Muscle of back (tissue), 11 donors: ENCODE data around the gene ASCL2. TPM values are rescaled to one million over a fixed set of nuclear protein-coding genes. Genes with fewer than 3 reads are reported as not detected.
"Not testable (repeated sequence)": the region's sequence is repeated elsewhere in the genome, so short reads cannot be mapped to it uniquely, and the experiment has no call there.

Experiments
- DNase-seq, 3 donors: peaks; one replicate each; pipeline versions ENCODE4 v3.0.0 to v3.0.0-alpha.2; 2013
- polyA plus RNA-seq, 10 donors: library from polyadenylated mRNA; unstranded; fragments of 120-200 nt; gene quantifications; one replicate each; pipeline ENCODE4 v1.2.1, GENCODE V29; 2013; ENCODE audit not compliant: insufficient read length in 10 of 10

The ASCL2 gene
- polyA plus RNA-seq, 10 donors, result 0.12 to 0.40 (median 0.22) TPM; not detected in 5

- DNase-seq, result peak in 1 of 3 donors; percentile 40
Observed at GRCh38 chr11:2298795-2299761, 28.7 kb upstream of the ASCL2 start.

DNA sequence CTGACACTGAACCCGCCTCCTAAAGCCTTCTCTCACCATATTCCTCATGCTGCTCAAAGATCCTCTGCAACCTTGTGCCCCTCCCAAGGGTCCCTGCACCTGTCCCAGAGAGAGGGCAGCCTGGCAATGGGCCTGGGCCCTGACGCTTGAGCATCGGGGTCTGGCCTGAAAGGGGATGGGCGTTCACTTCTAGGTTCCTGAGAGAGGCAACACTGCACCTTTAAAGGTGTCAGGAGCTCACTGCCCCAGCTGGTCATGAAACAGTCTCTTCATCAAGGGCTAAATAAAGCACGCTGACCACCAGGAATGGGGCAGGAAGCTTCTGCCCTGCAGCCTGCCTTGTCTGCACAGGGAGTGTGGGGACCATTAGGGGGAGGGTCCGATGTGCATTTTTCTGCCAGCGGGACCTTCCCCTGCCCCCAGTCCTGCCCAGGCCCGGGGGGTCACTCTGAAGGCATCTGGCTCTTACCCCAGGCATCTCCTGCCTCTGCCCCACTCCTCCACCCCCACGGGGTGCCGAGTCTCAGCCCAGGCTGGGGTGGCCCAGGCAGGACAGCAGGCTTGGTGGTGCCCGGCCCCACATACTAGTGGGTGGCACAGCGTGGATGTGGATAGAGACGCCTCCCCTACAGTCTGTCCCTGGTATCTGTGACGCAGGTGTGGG is 27.9 kb upstream of the ASCL2 start:
- no peak for DNase-seq

- no peak for DNase-seq
Observed at GRCh38 chr11:2297623-2298030, 27.2 kb upstream of the ASCL2 start.

GRCh38 chr11:2296913-2297622 is 26.7 kb upstream of the ASCL2 start:
- DNase-seq, result no peak

DNA sequence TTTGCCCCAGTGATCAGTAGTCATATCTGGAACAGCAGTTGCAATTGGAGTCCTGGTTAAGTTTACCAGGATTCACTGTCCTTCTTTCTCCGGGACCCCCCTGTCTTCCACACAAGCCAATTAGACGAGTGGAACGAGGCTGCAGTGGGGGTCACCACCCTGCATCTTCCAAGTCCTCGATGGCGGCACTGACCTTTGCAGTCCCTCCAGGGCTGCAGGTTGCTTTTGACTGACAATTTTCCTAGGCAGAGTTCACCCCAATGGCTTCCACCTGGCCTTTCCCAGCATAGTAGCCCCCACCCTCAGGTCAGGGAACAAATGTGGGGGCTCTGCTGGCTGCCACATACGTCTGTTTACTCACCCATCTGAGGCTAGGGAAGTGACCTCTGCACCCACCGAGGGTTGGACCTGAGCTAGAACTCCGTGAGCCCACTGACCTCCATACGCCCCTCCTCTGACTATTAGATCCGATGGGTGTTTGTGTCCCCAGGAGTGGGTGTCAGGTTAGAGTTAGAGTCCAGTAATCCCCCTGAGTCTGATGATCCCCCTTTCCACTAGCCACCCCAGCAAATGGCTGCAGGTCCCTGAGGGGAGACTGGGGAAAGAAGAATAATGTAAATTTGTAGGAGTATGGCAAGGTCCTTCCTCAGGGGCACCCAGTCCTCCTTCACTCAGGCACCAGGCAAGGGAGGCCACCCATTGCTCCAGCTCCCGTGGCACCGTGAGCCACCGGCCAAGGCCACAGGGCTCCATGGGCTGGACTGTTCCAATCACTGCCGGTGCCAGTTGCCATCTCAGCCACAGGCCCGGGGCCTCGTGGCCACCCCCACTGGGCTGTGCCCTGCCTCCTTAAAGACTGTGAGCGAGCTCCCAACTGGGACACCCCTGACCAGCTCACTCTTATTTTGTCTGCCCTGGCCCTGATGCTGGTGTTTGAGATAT is 25.9 kb upstream of the ASCL2 start:
- DNase-seq, result no peak

DNA sequence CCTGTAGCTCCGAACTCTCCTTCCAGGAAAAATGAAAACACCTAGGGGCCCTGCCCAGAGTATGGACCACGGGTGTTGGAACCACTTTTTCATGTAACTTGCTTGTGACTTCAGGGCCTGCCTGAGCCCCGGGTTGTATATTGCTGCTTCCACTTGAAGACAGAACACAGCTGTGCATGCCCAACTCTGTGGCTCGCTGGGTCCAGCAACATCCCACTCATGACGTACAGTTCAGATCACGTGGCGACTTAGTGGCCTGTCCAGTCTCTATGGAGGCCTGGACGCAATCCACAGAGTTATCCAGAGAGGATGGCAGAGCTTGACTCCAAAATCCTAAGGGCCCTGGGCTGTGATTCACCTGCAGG is 24.5 kb upstream of the ASCL2 start:
- no peak for DNase-seq

DNA sequence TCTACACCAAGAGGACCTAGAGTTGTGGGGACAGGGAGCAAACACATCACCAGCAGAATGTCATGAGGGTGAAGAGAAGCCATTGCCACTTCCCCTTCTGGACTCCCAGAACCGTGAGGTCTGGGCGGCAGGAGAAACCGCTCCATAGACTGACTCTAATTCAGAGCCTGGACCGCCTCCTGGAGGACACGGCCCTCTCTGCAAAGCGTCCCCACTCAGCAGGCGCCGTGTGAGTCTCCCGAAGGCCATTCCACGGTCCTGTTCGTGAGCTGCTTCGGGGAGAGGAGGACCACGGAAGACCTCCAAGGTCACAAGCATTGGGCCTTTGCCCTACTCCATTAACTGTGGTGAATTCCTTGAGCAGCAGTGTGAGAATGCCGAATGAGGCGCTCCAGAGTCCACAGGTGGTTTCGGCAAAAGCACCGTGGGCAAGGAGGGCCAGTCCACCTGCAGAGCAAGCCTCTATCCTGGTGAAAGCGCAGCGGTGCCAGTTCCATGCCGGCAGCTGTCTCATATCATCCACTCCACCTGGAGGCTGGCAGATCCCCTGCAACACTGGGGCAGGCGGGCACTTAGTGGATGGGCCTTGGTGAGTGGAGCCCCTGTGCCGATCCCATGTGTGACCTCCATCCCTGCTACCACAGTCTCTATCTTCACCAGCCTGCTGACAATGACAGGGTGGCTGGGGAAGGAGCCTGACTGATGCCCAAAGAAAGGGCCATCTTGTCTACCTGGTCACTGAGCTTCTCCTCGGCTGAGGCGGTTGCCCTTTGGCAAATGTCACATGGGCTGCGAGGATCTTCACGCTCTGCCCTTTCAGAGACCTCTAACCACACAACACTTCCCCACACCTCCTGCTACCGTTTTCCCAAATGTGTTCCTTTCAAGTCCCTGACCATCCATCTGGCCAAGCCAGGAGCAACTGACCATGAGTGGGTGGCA is 23.9 kb upstream of the ASCL2 start:
- no peak for DNase-seq

GRCh38 chr11:2293531-2293971 is 23.2 kb upstream of the ASCL2 start:
- DNase-seq, result no peak

- DNase-seq, result no peak
Observed at GRCh38 chr11:2290351-2290841, 20.0 kb upstream of the ASCL2 start.

DNA sequence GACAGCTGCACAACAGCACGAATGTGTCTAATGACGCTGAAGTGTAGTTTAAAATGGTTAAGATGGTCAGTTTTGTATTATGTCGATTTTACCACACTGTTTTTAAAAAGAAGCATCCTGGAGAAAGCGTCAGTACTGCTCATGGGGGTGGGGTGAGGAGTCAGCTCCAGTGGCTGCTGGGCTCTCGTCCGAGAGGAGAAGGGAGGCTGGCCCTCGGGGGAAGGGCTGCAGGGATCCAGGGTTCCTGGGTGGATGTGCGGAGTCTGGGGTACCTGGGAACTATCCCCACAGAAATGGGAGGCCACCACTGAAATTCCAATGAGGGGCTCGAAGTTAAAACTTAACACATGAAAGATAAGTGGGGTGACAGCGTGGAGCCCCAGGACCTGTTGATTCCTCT is 19.5 kb upstream of the ASCL2 start:
- no peak for DNase-seq

DNA sequence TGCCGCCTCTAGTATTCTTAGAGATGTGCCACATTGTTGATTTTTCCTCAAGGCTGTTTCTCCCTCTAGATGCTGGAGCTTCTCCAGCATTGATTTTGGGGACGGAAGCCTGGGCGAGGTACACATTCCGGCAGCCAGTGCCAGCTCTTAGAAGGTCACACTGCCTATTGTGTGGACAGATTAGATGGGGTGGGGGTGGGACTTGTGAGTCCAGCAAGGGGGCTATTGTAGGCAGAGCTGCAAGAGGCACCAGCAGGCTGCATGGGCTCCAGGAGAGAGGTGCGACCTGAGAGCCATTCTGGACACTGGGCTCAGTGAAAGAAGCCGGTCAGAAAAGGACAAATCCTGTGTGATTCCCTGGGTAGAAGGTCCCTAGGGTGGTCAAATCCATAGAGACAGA is 19.0 kb upstream of the ASCL2 start:
- no peak for DNase-seq

DNA sequence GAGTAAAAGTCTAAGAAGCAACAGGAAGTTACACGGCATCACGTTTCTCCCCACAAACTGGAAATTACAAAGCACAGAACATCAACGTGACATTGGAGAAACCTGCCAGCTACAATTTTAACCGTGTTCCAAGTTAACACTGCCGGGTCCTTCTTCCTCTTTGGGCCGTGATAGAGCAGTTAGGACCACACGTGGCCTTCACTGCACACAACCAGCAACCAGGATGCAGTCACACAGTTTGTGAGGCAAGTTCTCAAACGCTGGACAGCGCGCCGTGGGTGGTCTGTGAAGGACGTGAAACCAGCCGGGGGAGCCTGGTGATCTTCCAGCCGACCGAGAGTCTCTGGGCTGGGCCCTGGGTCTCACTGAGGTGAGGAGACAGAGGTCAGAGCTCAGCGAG is 16.7 kb upstream of the ASCL2 start:
- peak in 1 of 3 donors; percentile 50 for DNase-seq

DNA sequence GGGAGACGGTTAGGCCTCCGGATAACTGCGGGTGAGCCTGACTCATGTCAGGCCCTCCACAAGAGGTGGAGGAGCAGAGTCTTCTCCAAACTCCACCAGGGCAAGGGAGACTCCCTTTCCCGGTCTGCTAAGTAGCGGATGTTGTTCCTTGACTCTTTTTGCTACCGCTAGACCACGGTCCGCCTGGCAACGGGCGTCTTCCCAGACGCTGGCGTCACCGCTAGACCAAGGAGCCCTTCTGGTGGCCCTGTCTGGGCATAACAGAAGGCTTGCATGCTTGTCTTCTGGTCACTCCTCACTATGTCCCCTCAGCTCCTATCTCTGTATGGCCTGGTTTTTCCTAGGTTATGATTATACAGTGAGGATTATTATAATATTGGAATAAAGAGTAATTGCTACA is 16.0 kb upstream of the ASCL2 start:
- DNase-seq, result not testable (repeated sequence)

DNA sequence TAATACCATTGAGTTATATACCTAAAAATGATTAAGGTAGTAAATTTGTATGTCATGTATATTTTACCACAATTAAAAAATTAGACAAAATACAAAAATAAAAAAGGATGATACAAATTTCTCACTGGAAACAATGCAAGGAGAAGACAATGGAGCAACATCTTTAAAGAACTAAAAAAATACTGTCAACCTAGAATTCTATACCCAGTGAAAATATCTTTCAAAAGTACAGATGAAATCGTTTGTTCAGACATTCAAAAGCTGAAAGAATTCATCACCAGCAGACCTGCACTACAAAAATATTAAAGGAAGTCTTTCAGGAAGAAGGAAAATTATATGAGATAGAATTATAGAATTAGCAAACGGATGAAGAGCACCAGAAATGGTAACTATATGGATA is 9.8 kb upstream of the ASCL2 start:
- DNase-seq, result no peak

- DNase-seq, result no peak
Observed at GRCh38 chr11:2277933-2278523, 7.6 kb upstream of the ASCL2 start.

GRCh38 chr11:2277008-2277346 is 6.6 kb upstream of the ASCL2 start:
- DNase-seq, result no peak

- DNase-seq, result no peak
Observed at GRCh38 chr11:2276280-2277007, 6.1 kb upstream of the ASCL2 start.

DNA sequence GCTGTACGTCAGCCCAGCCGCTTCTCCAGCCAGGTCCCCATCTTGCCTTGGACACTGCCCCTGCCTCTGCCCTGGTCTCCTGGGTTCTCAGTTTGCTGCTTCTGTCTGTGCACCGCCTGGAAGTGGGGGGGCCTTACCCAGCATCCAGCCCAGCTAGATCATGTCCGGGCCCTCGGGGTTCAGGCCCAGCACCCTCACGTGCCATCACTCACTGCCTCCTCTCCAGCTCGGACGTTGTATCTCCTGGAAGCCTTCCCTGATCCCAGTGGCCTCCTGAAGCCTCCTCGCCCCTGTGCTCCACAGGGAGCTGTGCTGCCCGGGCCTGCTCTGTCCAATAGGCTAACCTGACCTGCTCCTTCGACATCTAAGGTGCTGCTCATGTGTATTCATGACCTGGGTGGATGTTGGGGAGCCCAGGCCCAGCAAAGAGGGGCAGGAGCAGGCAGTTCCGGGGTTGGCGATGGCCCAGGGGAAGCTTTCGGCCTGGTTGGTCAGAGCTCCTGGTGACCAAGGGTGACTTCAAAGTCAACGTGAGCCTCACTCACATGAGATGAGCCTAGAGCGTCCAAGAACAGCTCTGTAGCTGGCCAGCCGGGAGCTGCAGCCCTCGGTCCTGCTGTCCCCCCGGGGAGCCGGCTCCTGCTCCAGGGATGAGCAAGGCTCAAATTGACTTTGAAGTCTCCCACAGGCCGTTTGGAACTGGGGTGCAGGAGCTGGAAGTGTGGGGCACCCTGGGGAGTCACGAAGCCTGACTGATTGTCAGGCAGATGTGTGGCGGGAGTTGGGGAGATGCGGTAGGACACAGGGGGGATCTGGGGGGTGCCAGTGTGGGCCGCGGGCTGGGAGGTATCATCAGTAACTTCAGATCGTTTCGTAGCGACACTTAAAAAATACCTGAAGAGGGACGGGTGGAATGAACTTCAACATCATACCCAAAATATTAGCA is 5.2 kb upstream of the ASCL2 start:
- DNase-seq, result no peak
